GM19043 (cell line): ENCODE data around the gene ROPN1B.
"Not testable (repeated sequence)": the region's sequence is repeated elsewhere in the genome, so short reads cannot be mapped to it uniquely, and the experiment has no call there.

Experiments used
- ATAC-seq: cut with Tn5 transposase; IDR thresholded peaks from one replicate; pipeline ENCODE4 v1.9.1; 2021; ENCODE audit warnings: low read depth; ENCODE audit not compliant: unreplicated experiment

ROPN1B gene

DNA sequence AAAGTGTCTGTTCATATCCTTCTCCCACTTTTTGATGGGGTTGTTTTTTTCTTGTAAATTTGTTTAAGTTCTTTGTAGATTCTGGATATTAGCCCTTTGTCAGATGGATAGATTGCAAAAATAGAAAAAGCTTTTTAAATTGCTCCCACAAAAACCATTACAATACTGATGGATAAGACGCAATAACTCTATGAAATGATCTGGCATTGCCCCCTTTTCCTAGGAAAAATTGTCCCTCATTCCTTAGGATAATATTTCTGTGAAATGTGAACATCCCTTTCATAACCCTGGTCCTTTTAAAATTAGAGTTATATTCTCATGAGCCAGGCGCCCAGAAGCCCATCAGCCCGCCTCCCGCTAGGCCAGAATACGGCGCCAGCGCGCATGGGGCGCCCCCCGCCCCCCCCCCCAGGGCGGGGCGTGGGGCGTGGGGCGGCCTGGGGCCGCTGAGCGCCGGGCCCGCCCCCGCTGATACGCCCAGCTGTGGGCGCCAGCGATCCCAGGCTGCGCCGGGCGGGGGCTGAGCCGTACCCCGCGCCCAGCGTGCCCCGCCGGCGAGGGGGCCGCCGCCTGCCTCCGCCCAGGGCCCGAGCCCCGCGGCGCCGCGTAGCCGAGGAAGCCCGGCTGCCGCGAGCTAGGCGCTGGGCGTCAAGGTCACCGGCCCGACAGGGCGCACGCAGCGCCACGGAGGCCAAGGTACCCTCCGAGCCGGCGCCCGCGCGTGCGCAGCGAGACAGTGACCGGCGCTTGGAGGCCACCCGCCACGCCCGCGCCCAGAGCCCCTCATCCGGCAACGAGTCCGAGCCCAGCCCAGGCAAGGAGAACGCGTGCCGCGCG, 11.1 kb upstream of the ROPN1B start:
- no peak for ATAC-seq

DNA sequence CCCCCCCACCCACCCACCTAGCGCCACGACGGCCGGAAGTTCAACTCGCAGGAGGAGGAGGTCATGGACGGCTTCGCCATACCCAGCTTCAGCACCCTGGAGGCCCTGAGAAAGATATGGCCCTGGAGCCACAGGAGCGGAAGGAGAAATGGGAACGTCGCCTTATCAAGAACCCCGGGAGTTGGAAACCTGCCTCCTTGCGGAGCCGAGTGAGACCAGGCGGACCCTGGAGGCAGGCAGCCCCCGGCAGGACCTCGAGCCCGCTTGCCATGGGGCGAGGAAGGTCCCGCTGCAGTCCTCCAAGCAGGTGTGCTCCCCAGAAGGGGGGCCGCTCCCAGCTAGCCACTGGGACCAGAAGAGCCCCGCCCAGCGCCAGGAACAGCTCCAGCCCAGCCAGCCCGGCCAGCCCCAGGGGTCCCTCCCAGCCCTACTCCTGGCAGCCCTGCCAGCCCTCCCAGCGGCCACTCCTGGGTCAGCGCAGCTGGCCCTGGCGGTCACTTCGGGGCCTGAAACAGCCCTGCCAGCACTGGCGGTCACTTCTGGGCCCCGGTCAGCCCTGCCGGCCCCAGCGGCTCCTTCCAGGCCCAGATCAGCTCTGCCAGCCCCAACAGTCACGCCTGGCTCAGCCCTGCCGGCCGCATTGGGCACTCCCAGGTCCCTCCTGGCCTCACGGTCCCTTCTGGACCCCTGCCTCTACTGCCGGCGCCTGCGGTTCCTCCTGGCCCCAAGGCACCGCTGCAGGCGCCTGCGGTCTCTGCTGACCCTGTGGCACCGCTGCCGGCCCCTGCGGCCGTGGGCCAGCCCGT, 10.3 kb upstream of the ROPN1B start:
- ATAC-seq: no peak

DNA sequence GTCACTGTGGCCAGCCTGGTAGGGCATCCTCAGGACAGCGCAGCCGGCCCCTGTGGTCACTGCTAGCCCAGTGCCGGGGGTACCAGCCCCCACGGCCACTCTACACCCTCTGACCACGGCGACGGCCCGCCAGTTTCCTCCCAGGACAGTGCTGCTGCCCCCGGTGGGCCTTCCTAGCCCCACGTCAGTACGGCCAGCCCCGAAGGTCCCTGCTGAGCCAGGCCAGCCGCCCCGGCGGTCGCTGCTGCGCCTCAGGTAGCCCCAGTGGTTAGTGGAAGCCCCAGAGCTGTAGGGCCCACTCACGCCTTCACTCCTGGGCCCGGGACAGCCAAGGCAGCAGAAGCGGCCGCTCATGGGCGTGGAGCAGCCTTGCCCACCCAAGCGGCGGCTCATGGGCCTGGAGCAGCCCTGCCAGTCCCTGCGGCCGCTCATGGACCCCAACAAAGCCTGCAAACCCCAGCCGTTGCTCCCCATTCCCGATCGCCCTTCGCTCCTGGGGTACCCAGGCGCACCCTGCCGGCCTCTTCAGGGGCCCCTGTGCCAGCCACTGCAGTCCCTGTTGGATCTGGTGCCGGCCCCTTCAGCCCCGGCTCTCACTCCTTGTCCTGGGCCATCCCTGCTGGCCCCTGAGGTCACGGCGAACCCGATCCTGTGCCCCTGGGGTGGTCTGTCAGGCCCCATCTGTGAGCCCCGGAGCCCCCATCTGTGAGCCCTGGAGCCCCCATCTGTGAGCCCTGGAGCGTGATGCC, 9.5 kb upstream of the ROPN1B start:
- ATAC-seq: no peak

DNA sequence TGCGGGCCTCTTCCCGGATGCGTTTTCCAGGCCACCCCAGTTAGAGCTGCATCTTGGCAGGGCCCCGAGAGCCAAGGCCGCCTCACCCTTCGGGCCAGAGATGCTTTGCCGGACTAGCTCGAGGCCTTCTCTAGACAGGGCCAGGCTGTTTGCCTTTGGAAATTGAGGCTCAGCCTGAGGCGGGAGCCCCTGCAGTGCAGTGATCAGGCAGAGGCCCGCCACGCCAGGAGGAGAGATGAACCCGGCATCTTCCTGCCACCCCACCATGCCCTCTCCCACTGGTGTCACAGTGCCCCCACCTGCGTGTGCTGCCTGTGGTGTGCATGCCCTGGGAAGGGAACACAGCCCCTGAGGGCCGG, 8.9 kb upstream of the ROPN1B start:
- ATAC-seq: no peak

DNA sequence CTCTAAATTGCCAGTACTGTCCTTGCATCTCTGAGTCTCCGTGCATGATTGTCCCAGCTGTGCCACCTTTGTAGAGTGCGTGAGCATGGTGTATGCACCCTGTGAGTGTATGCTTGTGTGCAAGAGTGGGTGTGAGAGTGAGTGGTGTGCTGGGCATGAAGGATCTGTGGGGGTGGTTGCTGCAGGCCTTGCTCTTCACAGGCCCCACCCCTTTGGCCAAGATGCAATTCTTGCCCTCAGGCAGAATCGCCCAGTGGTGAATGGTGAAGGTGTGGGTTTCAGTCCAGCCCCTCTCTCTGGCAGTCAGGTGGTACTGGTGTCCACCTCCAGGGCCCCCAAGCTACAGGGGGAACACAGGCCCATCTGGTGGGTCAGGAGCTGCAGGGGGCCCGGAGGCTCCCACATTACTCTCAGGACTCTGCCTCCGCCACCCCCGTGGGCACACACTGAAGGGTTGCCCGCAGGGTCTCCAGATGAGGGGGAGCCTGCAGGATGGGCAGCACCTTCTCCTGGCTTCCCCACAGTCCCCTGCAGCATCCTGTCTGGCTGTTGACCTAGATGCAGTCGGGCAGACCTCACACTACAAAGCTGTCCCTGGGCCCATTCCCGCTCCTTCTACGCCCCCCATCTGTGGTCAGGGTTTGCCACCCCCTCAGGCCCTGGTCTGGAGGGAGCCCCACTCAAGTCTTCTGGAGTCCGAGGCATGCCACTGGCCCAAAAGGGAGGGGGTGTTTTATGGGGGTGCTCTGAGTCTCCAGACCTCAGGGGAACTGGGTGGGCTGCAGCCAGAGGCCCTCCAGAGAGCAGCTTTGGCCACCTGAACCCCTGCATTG, 8.3 kb upstream of the ROPN1B start:
- ATAC-seq: no peak

DNA sequence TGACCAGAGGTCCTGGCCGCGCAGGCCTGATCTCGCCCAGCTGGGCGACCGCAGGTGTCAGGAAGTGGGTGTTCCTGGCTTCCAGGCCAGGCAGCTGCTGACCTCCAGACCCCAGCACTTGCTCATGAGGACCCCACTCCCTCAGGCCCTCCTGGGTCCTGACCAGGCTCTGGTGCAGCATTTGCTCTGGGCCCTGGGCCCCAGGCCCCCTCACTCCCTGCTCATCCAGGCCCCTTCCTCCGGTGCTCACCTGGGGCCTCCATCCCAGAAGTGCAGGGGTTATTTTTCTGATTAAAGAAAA, 7.7 kb upstream of the ROPN1B start:
- no peak for ATAC-seq

DNA sequence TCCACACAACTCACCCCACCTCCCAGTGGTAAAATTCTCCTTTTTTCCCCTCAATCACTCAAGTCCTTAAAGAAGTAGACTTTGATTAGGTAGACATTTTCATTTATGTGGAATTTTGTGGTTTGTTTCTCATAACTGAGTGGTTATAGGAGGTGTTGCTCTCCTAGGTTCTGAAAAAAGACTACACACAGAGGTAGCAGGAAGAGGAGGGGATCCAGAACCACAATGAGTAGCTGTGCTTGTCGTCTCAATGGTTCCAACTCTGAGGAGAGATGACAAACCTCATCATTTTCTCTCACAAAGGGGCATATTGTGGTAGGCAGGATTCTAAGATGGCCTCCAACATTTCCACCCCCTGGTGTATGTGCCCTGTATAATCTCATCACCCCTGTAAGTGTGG, 5.1 kb upstream of the ROPN1B start:
- ATAC-seq: not testable (repeated sequence)

DNA sequence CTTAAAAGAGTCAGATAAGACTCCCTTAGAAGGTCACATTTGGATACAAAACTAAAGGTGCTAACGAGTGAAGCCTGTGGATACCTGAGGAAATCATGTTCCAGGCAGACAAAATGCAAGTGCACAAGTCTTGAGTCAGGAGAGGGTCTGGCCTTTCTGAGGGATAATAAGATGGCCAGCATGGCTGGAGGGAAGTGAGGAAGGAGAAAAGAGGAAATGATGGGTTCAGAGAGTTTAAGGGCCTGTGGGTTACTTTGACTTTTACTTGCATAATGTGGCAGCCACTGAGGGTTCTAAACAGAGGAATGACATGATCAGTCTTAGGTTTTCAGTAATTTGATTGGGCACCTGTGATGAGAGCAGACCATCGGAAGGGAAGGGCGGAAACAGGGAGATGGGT, 3.5 kb upstream of the ROPN1B start:
- no peak for ATAC-seq

DNA sequence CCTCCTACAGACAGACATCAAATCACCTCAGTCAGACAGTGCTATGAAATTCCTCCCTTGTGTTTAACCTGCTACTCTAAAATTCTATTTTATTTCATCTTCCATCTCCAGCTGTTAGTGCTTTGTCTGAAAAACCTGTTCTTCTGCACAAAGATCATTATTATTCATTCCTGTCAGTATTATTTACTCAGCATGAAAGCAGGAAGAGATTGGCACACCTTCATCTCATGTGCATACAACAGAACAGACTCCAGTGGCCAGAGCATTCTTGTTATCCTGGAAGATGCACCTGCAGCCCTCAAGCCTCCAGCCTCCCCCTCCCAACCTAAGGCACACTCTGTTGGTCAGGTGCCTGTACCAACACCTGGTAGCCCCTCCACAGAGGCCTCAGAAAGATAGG, 1.8 kb upstream of the ROPN1B start:
- ATAC-seq: no peak

DNA sequence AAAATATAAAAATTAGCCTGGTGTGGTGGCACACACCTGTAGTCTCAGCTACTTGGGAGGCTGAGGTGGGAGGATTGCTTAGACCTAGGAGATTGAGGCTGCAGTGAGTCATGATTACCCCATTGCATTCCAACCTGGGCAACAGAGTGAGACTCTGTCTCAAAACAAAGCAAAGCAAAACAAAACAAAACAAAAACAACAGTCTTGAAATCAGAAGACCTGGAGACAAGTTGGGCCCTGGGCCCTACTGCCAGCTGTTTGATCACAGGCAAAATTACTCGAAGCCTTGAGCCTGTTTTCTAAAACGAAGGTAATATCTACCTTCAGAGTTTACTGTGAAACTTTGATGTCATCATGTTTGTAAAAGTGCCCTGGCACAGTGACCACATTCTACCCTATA, 857 bp upstream of the ROPN1B start:
- ATAC-seq: not testable (repeated sequence)

DNA sequence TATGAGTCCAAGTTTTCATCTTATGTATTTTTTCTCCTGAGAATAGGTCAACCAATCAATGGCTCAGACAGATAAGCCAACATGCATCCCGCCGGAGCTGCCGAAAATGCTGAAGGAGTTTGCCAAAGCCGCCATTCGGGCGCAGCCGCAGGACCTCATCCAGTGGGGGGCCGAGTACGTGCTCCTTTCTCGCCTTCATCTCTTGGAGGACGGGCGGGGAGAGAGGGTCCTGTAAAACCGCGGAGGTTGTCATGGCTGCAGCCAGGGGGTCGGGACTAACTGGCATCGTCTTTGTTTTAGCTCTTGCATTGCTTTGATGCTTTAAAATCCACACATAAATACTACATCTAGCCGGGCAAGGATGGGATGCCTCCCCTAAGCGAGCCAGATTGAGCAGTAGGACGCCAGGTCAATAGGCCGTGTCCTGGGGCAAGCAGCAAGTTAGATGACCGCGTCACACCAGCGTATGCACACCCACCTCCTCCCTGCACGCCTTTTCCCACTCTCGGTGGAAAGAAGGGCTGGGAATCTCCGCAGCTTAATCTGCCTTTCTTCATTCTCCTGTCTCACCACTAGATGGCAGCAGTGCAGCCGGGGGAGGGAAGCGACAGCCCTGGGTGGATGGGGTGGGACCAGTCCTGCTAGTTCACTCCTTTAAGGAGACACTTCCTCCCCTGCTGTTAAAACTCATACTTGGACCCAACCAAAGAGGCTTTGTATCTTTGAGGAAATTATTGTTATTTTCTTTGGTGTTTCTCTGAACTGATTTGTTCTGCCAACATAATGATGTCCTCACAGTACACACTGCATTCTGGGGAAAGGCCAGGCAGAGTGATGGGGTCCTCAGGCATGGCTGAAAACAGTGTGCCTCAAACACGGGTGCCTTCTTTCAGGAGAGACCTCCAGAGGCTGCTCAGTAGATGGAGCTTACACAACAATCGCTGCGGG, 3.3 kb downstream of the ROPN1B start:
- peak; percentile 66 for ATAC-seq

DNA sequence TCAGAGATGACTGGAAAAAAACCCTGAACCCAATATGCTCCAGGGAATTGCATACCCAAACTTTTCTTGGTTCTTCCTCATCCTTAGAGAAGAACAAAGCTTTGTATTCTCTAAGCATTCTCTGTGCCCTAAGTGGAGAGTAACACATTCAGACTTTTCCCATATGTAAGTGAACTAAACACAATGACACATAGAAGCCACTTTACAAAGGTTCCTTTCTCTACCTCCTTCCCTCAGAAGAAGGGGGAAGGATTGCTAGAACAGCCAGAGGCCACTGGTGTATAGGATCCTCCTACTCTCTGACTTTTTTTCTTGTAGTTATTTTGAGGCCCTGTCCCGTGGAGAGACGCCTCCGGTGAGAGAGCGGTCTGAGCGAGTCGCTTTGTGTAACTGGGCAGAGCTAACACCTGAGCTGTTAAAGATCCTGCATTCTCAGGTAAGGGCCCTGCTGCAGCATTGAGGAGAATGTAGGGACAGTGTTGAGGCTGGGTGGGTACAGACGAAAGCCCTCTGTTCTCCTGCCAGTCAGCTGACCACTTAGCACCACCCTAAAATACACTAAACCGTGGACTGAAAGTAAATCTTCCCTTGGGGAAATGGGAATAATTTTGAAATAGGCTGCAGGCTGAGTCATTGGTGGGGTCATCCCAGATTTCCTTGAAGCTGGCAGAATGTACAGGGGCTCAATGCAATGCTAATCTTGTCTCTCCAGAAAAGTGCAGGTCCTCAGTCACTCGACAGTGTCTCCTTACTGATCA, 6.4 kb downstream of the ROPN1B start:
- not testable (repeated sequence) for ATAC-seq

DNA sequence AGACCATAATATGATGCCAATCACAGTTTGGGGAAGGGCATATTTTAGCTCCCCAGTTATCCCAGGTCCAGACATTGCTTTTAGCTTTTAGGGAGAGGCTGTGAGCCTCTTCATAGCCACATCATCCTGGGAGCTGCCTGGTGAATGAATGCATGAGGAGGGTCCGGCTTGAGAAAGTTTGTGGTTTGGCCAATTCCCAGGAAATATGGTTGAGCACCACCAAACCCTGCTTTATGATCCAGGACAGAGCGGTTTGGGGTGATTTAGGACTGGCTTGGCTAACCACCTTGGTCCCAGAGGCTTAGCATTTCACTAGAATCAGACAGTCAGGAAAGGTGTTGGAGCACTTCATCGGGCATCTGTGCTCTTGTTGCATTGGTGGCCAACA, 7.0 kb downstream of the ROPN1B start:
- ATAC-seq: not testable (repeated sequence)

DNA sequence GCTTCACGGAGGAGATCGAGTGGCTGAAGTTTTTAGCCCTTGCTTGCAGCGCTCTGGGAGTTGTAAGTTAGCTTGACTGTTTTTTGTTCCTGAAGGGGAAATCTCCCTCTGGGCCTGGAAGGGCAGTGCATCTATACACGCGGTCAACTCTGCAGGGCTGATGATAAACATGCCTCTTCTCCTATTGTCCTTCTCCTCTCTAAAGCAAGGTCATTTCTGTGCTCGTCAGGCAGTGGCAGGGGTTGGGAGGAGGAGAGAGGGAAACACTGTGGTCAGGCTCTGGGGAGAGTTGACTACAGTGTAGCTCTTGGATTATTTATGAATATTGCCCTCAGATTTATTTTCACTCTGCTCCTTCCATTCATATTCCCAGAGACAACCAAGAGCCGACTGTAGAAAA, 8.1 kb downstream of the ROPN1B start:
- ATAC-seq: not testable (repeated sequence)

DNA sequence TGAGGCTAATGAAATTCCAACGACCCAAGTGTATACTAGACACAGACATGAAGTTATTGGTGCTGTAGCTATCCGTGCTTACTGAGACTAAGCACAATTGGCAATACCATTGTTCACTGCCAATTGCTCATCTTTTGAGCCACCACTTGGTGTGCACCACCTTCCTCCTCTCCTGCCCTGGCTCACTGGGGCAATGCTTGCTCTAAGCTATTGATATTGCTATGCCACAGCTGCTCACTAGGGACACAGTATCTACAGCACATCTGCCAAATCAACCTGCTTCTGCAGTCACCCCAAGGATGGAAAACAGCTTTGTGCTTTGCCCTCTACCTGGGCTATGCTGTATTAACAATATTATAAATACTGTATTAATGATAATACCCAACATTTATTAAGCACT, 16.0 kb downstream of the ROPN1B start:
- not testable (repeated sequence) for ATAC-seq

DNA sequence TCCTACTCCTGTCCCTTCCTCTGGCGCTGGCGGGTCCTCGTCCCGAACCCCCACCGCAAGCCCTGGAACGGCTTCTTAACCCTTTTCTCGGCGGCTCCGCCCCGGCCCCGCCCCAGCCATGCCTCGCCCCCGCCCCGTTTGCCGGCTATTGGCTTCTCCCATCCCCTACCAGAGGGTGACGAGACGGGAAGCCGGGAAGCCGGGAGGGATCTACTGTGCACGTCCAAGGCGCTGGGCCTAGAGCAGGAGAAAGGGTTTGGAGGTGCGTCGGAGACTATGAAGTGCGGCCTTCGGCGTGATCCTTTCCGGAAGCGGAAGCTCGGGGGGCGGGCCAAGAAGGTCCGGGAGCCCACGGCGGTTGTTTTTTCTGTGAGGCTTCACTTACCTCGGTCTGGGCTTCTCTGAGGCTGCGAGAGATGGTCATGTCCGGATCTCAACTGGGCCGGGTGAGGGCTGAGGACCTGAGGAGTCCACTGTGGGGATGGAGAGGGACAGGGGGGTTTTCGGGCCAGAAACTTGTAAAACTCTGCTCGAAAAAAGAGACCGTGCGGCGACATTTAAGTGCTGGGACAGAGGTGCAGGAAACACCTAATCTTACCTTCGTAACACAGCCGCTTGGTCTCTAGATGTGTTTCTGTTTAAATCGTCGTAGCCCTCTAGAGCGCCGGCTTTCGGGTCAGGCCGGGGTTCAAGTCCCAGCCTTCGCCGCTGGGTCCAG, 21.4 kb downstream of the ROPN1B start:
- ATAC-seq: peak; percentile 57

DNA sequence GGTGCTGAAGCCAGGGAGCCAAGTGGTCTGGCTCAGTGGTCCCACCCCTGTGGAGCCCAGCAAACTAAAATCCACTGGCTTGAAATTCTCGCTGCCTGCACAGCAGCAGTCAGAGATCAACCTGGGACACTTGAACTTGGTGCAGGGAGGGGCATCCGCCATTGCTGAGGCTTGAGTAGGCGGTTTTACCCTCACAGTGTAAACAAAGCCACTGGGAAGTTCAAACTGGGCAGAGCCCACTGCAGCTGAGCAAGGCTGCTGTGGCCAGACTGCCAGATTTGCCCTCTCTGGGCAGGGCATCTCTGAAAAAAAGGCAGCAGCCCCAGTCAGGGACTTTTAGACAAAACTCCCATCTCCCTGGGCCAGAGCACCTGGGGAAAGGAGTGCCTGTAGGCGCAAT, 27.8 kb downstream of the ROPN1B start:
- ATAC-seq: not testable (repeated sequence)

DNA sequence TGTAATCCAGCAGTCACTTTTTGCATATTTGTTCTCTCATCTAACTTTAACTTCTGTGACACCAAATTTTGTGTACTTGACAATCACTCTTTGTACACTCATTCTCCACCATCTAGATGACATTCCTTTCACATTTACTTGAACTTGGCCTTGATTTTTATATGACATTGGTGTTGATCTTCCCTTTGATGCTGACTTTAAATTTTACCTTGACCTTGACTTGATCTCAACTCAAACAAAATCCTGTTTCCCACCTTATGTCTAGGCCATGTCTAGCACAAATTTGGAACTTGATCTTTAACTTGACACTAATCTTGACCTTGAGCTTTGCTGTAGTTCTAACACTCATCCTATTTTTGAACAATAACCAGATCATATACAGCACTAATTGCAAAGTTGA, 33.2 kb downstream of the ROPN1B start:
- no peak for ATAC-seq
